Measurements from ENCODE around the gene PTCRA.
"Not testable (repeated sequence)": the region's sequence is repeated elsewhere in the genome, so short reads cannot be mapped to it uniquely, and the experiment has no call there.

Gene PTCRA

GRCh38 chr6:42947950-42948349, 32.1 kb downstream of the PTCRA start:
- no peak overlapping the region for H3K4me3 ChIP-seq (ENCODE audit: control insufficient read depth, low read depth, low read length)
- no peak for TF ChIP-seq CTCF (conservative IDR thresholded peaks at IDR 0.05; ENCODE audit: control insufficient read depth, insufficient read depth, low read depth, low read length)
- no peak for DNase-seq (ENCODE audit: low read depth)

- DNase-seq (ENCODE audit: low read depth): no peak
- TF ChIP-seq CTCF (conservative IDR thresholded peaks at IDR 0.05; ENCODE audit: control insufficient read depth, insufficient read depth, low read depth, low read length): no peak
- H3K4me3 ChIP-seq (ENCODE audit: control insufficient read depth, low read depth, low read length): no peak overlapping the region
Observed at GRCh38 chr6:42952389-42952788, 36.5 kb downstream of the PTCRA start.

GRCh38 chr6:42954405-42954804, 38.6 kb downstream of the PTCRA start:
- not testable (repeated sequence) for DNase-seq (ENCODE audit: low read depth); H3K4me3 ChIP-seq (ENCODE audit: control insufficient read depth, low read depth, low read length)

GRCh38 chr6:42958125-42958524, 42.3 kb downstream of the PTCRA start:
- peak; percentile 23 for DNase-seq (ENCODE audit: low read depth)
- TF ChIP-seq CTCF (conservative IDR thresholded peaks at IDR 0.05; ENCODE audit: control insufficient read depth, insufficient read depth, low read depth, low read length): no peak
- no peak overlapping the region for H3K4me3 ChIP-seq (ENCODE audit: control insufficient read depth, low read depth, low read length)

- H3K4me3 ChIP-seq (ENCODE audit: control insufficient read depth, low read depth, low read length): peak overlapping the region; percentile 45
- no peak for DNase-seq (ENCODE audit: low read depth)
- TF ChIP-seq CTCF (conservative IDR thresholded peaks at IDR 0.05; ENCODE audit: control insufficient read depth, insufficient read depth, low read depth, low read length): no peak
Observed at GRCh38 chr6:42959917-42960242, 44.0 kb downstream of the PTCRA start.

GRCh38 chr6:42960243-42961019, 44.6 kb downstream of the PTCRA start, which contains the start of gene GNMT:
Gene GNMT, plus strand, starts transcription at chr6:42960754. Its CDS starts 14 bp downstream, at chr6:42960768.
- peak within 1 kb of the TSS; percentile 45 for H3K4me3 ChIP-seq (ENCODE audit: control insufficient read depth, low read depth, low read length)
- no peak for DNase-seq (ENCODE audit: low read depth)
- TF ChIP-seq CTCF (conservative IDR thresholded peaks at IDR 0.05; ENCODE audit: control insufficient read depth, insufficient read depth, low read depth, low read length): no peak

GRCh38 chr6:42961020-42961470, 45.2 kb downstream of the PTCRA start:
- TF ChIP-seq CTCF (conservative IDR thresholded peaks at IDR 0.05; ENCODE audit: control insufficient read depth, insufficient read depth, low read depth, low read length): no peak
- no peak for DNase-seq (ENCODE audit: low read depth)
- H3K4me3 ChIP-seq (ENCODE audit: control insufficient read depth, low read depth, low read length): peak overlapping the region; percentile 45
